ENCODE results near the gene DCLK1.

Gene DCLK1

DNA sequence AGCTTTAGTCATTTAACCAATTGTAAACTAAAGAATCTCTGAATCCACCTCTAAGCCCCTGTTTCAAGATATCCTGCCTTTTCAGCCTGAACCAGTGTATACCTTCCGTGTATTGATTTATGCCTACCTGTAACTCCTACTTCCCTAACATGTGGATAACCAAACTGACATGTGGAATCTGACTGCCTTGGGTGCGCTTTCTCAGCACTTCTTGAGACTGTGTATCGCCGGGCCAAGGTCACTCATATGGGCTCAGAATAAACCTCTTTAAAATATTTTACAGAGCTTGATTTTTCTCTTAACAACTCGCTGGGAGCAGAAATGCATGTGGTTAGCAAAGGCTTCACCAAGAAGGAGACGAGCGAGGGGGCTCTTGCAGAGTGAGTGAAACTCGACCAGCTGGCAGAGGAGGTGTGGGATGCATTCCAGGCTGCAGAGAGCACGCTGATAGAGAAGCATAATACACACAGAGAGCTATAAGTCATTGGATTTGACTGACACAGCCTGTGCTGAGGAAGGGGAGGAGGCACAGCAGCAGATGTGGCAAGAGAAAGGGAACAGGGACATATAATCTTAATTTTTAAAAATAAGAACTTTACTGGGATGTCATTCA, 386.5 kb downstream of the DCLK1 start:
- no peak for DNase-seq (ENCODE audit: low read depth)

DNA sequence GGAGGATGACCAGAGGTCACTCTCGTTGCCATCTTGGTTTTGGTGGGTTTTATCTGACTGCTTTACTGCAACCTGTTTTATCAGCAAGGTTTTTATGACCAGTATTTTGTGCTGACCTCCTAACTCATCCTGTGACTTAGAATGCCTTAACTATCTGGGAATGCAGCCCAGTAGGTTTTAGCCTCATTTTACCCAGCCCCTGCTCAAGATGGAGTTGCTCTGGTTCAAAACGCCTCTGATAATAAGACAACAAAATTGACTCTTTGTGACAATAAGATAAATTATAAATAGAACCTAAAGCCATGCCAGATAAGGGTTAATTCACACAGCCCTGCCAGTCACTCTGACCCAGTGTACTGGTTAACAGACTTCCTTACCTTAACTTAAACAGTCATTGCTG, 387.0 kb downstream of the DCLK1 start:
- no peak for DNase-seq (ENCODE audit: low read depth)

DNA sequence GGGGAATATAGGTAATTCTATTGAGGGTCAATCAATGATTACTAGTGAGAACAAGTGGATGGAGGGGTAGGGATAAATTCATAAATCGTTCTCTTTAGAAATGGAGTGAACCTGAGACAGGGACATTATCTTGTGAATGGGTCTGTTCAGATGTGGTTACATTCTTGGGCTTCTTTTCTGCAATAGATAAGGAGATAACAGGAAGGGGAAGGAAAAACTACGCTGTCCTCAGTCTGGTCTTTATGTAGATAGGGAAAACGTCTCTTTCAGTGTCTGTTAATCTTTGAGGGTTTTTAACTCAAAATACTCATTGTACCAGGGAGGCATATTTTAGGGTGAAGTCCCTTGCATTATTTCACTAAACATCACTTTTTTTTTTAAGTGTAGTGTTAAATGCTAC, 388.0 kb downstream of the DCLK1 start:
- no peak for DNase-seq (ENCODE audit: low read depth)

DNA sequence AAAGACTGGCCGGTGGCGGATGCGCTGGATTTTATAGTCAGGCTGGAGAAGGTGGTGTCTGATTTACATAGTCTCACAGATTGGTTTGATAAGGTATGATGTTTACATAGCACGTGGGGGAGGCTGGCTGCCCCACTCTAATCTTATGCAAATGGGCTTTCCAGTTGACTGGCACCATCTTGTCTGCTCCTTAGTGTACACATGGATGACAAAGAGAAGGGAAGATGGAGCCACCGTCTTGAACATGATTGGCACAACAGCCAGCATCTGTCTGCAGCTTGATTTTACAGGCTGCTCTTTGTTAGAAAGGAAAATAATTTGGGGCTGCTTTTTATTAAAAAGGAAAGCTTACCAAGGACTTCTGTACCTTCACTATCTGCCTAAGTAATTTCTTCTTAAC, 389.5 kb downstream of the DCLK1 start:
- no peak for DNase-seq (ENCODE audit: low read depth)

DNA sequence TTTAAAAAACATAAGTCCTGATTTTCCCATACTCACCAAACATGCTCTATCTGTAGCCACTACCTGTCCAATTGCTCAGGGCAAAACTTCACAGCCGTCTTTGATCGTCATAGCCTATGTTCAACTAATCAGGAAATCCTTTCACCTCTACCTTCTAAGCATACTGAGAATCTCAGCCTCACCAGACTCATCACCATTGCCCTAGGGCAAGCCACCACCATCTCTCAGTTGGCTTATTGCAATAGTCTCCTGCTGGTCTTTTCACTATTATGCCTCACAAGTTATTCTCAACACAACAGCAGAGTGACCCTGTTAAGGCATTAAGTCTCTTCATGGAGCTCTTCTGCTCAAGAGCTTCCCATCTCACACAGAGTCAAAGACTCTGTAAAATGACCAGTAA, 394.3 kb downstream of the DCLK1 start:
- no peak for DNase-seq (ENCODE audit: low read depth)

DNA sequence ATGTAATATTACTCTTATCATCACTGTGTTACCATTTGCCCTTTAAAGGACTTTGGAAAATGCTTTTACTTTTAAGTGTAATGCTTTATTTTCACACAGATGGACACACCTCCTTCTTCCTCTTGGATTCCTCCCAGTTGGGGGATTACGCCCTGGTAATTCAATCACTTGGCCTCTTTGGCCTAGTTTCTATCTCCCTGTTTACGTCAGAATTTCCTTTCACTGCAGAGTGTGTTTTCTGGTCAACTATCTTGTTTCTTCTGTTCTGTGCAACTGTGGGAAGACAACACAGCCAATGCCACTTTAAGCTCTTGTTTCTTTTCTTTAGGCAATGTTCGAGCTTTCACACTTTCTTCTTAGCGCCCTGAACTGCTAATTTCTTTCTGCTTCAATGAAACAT, 397.4 kb downstream of the DCLK1 start:
- no peak for DNase-seq (ENCODE audit: low read depth)

DNA sequence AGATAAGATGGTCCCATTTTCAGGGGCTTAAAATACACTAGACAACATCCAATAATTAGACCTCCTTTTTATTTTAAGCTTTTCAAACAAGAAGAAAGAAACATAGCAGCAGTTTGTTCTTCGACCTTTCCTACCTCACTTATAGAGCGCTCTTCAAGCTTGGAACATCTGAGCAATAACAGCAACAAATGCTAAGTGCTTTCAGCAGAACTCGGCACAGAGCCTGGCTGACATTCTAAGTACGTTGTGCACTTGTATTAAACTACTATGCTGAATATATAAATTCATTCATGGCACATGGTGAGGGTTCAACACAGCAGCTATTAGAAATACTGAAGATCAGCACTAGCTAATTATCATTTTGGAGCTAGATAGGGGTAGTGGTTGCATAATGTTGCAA, 398.6 kb downstream of the DCLK1 start:
- no peak for DNase-seq (ENCODE audit: low read depth)

DNA sequence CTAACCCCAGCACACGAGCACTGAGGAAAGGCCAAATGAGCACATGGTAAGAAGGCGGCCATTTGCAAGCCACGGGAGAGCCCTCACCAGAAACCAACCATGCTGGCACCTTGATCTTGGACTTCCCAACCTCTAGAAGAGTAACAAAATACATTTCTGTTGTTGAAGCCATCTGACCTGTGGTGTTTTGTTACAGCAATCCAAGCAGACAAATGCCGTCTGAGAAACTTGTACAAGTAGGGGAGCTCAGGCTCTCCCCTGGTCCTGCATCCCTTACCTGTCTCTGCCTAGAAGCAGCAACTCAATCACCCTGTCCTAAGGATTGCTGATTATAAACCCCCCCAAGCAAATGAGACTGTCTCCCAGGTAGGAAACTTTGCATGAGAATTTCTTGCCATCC, 399.7 kb downstream of the DCLK1 start:
- no peak for DNase-seq (ENCODE audit: low read depth)

DNA sequence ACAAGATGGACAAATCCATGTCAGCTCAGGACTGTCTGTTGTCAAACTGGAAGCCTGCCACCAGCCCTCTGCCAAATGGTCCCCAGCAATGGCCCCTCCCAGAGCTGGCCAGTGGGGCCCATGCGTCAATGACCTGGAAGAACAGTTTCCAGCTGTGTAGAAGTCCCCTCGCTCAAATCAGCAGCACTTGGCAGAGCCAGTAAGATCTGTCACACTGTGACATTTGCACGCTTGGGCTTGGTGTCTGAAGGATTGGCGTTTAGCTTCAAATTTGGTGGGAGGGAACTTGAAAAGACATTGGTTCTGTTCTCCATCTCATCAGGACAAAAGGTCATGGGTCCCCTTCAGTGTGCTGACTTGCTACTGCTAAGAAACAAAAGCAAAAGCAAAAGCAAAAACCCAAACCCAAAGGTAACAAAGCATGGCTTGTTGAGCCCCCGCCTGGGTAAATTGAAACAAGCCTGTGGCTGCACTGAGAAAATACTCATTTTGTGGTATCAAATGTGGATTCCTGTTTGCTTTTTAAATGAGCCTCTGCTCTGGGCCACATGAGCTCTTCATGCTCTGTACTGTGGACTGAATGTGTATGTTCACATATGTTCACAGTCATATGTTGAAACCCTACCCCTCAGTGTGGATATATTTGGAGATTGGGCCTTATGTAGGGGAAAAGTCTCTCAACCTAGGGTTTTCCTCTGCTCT, 401.1 kb downstream of the DCLK1 start:
- no peak for DNase-seq (ENCODE audit: low read depth)

DNA sequence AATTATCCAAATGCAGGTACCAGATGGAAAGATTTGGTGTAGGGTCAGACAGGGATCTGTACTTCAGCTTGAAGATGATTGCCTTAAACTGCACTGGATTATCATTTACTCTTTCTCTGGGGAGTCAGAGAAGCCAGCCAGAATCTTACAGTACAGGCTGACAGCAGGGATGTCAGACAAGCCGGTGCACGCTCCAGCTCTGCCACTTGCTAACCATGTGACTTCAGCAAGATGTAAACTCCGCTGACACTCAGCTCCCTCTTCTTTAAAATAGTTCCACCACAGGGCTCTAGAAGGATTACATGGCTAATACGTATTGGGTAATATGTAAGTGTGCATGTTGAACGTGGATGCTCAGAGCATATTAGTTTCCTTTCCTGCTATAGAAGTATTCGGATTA, 403.3 kb downstream of the DCLK1 start:
- DNase-seq (ENCODE audit: low read depth): no peak

DNA sequence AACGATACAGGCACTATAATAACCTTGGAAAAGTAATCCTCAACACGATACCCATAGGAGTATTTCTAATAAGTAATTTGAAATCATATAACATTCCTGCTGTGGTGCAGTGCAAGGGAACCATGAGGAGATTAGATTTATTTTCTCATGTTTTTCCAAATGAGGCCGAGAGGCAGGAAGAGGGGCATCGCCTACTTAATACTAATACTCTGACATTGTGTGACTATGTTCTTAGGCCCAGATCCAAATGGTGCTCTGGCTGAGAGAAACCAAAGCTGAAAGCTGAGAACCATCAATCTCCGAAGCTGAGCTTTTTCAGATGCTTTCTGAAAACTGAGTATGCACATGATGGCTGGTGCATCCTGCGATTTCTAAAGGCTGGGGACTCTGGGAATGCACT, 406.7 kb downstream of the DCLK1 start:
- DNase-seq (ENCODE audit: low read depth): no peak

DNA sequence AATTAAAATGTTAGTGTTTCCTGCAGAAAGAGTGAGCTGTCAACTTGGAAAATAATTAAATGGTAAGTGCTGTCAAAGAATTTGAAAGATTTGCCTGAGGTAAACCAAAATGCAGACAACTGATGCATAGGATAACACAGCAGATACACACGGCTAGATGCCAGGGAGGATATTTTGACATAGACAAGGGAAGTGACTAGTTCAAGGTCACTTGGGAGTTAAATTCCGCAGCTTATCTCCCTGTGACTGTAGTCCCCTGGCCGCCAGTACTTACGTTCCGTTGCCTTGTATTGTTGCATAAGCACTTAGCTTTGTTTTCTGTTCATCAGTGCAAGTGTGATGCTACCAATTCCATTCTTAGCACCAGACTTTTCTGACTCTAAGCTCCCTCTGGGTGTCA, 407.4 kb downstream of the DCLK1 start:
- DNase-seq (ENCODE audit: low read depth): no peak

DNA sequence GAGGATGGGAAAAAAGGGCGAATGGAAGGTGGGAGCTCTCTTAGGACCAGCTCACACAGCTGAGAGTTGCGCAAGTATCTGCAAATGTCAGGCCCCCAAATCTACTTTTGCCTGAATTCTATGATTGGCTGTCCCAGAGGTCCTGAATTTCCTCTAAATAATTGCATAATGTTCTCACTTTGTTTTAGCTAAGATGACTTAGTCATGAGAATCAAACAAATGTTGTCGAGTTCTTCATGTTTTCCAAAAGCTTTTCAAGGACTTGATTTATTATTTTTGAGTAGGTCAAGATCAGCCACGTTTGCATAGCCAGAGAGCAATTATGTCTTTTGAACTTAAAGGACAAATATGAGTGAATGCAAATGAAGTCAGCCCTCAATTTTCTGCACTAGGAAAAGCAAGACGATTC, 408.1 kb downstream of the DCLK1 start:
- DNase-seq (ENCODE audit: low read depth): no peak

DNA sequence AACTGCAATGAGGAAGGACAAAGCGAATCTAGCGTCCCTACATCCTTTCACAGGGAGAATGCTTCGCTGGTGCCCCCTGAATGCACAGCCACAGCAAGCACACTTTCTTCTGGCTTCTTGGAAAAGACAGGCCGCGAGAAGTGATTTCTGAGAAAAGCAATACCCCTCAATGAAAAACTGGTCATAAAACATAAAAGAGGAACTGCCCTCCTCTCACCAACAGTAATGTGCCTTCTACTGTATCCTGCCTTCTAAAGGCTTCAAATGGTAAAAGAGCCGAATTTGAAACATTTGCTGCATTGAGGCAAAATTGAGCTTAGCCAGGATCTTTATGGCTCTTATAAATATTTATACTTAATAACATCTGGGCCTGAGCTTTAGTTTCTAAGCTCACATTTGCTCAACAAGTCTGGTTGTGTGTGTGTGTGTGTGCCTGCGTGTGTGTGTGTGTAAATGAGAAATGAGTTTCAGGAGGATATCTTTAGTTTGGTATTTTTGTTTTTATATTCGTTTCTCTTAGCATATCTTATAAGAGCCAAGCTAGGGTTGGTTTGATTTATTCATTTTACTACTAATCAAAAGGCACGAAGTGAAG, 408.6 kb downstream of the DCLK1 start:
- no peak for DNase-seq (ENCODE audit: low read depth)

DNA sequence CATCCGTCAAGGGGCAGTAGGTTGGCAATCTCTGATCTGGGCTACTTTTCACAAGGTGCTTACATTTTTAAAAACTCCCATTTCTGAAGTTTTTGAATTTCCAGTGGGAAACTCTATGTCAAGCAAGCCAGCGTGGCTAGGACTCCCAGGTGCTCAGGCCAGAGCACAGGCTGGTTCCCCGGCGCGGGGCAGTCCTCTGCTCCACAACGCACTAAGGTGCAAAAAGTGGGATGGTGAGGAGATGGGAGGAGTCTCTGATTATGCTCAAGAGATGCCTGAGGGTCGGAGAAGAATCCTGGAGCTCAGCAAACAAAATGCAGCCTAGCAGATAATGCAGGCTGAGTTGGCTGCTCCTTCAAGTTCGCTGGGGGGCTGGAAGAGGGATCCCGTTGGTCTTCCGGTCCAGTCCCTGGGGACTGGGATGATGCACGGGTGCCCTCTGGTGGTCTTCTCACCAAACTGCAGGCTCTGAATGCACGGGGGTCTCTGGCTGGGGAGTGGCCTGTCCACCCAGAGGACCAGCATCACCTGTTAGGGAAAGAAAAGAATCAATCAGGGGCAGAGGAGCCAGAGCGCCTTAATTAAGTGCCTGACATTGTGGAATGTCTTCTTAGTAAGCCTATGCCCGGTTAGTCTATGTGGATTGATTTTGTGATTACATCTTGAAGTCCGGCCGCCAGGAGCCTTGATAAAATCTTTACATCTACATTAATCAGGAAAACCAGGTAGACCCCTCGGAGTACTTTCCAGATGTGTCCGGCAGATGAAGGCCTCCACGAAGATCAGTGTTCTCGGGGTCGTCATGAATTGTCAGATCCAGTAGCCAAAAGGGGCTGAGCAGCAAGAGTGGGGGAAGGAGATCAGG, 410.3 kb downstream of the DCLK1 start:
- no peak for DNase-seq (ENCODE audit: low read depth)

DNA sequence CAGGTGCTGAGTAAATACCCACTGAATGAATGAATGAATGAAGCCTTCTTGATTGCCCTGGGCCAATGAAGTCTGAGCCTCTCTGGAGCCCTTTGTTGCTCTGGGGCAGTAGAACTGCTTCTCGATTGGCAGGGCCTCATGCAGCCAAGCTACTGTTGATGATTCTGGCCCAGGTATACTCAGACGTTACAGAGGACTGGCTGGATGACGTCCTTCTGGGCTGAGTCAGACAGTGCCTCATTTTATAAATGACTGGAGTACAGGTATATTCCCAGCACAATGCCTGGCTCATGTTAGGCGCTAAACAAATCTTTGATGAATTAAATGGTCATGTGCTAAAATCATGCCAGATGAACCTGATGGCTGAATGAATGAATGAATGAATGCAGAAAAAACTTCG, 410.9 kb downstream of the DCLK1 start:
- no peak for DNase-seq (ENCODE audit: low read depth)

All from activated T-helper 1 cell treated with Interleukin-2 at 50 U/mL for 16 hours (primary cell).